HG03457 (cell line): ENCODE results near the gene CYB5R2.

Experiments used
- ATAC-seq: cut with Tn5 transposase; IDR thresholded peaks from one replicate; pipeline ENCODE4 v1.9.1; 2021; ENCODE audit warnings: moderate number of reproducible peaks; ENCODE audit not compliant: unreplicated experiment

CYB5R2 gene

DNA sequence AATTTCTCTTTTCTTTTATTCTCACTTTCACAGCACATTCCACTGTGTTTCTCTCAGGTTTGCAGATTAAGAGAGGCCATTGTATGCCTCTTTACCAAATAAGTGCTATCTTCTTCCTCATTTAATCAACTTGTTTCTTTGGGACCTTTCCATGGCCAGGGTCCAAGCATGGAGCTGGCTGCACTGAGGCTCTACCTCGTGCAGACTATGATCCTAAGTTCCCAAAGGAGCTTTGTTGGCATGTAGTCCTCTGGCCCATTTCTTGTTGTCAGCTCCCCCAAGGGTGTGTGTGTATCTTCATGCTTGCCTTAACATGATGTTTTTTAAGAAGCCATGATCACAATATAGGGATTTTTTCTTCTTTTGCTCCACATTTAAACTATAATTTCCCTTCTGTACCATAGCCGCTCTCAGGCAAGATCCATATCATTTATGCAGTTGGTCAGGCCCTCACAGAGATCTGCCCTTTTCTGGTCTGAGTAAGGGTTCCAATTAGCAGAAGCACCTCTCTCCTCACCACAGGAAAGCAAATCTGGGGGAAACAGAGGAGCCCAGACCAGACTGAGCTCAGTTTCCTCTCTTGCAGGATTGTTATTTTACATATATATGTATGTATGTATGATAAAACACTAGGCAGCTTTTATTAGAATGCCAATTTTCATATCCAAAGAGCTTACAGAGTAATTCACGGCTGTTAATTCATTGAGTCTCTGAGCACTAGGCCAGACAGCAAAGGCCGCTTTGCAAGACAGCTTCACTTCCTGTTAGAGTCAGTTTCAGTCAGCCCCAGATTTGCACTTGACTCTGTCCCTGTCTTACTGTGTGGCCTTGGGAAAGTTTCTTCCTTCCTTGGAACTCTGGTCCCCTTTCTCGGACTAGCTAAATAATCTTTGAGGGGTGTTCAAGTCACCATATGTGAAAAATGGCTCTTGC, 34.3 kb downstream of the CYB5R2 start:
- no peak for ATAC-seq

DNA sequence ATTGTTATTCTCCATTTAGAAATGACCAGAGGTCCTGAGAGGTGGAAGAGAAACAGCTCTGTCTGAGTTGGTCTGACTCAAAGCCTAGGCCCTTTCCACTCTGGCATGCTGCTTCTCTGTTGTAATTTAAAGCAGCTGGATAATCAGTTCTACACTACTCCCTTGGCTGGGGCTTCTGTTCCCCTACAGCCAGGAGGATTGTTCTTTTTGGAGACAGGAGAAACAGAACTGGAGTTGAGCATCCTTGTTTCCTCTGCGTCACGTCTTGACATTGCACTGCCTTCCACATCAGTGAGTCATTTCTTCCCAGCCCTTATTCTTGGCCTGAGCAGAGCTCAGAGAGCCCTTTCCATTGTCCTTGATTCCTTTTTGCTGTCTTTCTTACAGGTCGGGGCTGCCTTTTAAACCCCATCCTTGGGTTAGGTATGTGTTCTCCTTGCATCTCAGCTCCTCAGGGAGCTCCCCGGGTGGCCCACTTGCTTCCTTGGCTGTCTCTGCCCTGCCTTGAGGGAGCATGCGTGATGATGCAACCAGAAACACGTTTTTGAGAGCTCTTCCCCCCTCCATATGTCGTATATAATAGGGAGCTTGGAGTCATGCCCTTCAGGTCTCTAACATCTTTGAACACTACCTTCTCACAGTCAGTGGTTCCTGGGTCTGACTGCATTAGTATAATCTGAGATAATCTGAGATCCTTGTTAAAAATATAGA, 35.7 kb downstream of the CYB5R2 start:
- ATAC-seq, result no peak

DNA sequence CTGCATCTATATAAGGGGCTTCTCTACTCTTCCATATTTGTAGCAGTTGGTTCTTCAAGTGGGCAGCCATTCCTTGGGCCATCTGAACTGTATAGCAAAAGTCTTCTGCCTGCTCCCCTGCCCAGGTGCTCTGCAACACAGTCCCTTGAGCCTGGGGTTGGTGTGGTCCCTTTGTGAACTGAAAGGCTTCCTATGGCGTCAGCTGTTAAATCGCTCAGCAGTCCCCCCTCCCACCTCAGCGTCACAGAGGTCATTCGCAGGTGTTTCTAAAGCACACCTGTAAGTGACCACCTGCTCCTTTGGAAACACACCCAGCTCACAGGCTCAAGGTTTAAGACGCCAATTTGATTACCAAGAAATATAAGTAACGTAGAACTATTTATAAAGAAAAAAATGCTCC, 37.0 kb downstream of the CYB5R2 start:
- no peak for ATAC-seq

DNA sequence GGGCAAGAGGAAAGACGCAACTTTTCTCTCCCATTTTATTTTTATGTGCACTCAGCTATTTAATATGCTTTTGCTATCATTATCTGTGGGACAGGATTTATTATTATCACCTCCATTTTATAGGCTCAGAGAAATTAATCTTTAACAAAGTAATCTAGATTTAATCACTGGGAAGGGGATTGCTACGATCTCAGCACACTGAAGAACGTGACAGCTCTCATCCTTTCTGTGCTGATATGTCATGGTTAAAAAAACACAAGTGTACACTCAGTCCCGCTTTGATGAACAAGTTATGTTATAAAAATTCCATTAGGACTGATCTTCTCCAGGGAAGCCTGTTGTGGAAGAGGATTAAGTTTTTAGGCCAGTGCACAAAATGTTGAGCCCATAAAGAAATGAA, 37.6 kb downstream of the CYB5R2 start:
- no peak for ATAC-seq

DNA sequence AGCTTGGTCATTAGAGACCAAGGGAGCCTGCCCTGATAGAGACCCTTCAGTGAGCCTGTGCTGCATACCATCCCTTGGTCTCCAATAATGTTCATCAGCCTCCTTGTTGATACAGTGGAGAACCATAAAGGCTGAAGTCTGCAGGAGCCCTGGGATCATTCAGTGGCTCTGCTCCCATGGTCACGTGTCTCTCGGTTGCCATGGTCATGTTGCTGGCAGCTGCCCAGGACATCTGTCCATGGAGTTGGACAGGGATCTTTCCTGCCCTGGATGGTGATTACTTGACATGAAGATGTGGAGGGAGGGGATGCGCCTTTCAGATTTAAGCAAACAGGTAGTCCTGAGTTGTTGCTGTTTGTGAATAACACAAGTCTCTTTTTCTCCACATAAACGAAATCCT, 38.2 kb downstream of the CYB5R2 start:
- no peak for ATAC-seq

DNA sequence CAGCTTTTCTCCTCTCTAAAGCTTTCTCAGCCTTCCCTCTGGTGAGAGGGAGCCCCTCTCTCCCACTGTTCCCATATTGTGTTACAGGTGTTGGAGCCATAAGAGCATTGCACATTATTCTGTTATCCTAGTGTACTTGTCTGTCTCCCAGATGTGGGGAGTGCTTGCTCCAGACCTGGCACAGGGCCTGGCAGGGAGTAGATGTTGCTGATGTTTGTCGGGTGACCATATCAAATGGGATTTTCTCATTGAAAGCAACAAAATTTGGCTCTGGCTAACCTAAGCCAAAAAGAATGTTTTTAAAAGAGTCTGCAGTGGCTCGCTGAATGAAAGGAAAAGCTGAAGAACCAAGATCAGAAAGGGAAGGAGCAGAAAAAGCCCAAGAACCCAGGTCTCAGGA, 41.1 kb downstream of the CYB5R2 start:
- ATAC-seq, result no peak

DNA sequence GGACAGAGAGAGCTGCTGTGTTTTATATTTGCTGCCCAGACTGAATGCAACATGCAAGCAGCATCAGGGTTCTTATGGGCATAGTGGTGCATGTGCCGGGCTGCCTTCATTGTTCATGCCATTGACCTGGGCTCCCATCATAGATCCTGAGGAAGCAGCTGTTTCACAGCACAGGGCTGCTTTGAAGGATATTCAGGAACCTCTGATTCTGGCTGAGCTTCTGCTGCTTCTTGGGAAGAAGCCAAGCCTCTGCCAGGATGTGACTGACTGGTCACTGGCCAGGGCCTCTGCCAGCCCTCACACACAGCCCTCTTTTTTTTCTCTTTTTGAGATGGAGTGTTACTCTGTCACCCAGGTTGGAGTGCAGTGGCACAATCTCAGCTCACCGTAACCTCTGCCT, 43.3 kb downstream of the CYB5R2 start:
- ATAC-seq, result no peak

DNA sequence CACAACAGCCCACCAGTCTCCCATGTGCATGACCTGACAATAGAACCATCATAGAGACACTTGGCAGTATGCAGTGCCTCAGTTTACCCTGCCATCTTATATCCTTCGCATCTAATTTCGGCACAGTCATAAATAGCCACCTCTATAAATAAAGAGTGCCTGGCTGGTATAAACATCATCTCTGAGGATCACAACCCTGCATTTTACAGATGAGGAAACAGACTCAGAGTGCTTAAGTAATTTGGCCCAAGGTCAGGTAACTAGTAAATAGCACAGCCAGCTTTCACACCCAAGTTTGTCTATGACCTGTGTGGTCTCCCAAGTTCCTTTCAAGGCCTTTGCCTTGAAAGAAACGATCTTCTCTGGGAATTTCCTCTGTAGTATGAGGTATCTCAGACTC, 44.6 kb downstream of the CYB5R2 start:
- no peak for ATAC-seq

DNA sequence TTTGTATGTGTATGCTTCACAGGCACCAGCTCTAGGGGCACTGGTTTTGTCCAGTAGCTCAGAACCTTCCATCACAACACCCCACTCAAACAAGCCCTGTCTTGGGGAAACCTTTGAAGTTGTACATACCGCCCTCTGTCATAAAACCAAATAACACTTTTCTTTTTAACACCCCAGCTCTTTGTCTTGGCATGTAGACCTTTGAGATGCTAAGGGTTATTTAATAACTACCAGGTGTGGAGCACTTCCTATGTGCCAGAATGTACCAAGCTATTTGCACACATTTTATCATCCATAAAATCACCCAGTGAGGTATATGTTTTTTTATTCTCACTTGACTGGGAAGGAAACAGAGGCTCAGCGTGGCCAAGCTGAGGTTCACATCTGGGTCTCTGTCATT, 50.6 kb downstream of the CYB5R2 start:
- no peak for ATAC-seq

DNA sequence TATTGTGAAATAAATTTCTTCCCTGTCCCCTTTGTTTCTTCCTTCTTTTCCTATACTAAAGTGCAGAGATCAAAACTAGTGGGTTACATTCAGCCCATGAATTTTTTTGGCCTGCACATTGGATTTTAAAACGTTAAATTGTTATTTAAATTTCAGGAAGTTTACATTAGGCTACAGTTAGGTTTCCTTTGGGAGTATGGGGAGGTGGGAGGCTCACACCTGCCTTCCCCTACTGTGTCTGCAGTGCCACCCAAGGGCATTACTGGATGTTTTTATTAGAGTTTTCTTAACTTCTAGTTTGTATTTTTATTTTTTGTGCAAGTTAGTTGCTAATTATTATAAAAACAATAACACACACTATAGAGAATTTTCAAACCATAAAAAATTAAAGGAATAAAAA, 51.7 kb downstream of the CYB5R2 start:
- ATAC-seq, result no peak

DNA sequence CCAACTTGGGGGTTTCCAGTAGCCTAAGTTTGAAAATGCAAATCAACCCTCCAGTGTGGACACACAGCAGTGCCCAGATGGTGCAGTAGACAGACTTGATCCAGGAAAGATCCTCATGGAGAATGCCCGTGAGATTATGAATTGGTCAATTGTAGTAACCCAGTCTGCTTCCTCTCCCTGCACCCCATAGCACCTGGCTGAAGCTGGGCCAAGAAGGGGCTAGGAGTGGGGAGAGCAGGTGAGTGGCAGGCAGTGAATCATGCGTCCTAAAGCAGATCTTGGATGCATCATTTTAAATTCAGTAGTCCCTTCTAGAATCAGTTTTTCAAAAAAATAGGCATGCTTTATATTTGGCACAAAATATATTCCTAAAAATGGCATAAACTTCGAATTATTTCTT, 52.2 kb downstream of the CYB5R2 start:
- no peak for ATAC-seq

DNA sequence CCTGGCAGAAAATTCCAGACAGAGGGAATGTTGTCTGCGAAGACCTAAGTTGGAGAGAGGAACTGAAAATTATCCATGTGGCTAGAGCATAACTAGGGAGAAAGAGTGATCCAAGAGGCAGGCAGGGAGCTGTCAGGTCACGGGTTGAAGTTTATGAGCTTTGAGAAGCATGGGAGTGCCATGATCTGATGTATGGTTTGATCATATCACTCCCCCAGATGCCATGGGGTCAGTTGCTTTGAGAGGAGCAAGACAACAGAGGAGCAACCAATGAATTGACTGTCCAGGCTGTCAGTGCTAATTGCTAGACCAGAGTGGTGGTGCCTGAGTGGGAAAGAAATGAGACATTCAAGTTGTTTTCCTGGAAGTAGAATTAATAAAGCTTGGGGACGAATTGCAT, 54.0 kb downstream of the CYB5R2 start:
- ATAC-seq, result no peak

DNA sequence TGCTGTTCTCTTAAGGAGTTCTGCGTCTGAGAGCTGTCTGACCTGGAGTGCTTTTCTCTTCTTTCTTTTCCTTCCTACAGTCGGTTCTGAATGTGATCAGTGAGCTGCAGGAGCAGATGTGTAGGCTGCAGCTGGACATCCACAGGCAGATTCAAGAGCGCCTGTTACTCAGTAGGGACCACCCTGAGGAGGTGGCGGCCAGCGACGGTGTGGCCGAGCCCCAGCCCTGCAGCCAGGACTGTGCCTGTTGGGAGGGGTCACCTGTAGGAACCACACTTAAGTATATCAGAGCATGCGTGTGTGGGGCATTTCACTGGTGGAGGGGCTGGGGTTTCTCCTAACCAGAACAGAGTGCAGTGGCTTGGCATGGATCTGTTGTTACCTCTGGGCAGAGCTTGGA, 56.3 kb downstream of the CYB5R2 start:
- no peak for ATAC-seq
